ENCODE data around the gene EXOC6B.
A peak's percentile ranks its signal among the peaks of the same experiment; 100 is the strongest.
"Not testable (repeated sequence)": the region's sequence is repeated elsewhere in the genome, so short reads cannot be mapped to it uniquely, and the experiment has no call there.

Gene EXOC6B

GRCh38 chr2:72602711-72603110 is 223.1 kb downstream of the EXOC6B start:
- TF ChIP-seq TCF4 (CRISPR knock-in tag; IDR thresholded peaks at IDR 0.05; ENCODE audit: borderline replicate concordance) (no peak), ZNF8 (CRISPR knock-in tag; IDR thresholded peaks at IDR 0.05) (no peak), BACH2 (CRISPR knock-in tag; IDR thresholded peaks at IDR 0.05; ENCODE audit: borderline replicate concordance) (no peak), CREB5 (CRISPR knock-in tag; IDR thresholded peaks at IDR 0.05; ENCODE audit: low read depth) (no peak), RARB (CRISPR knock-in tag; IDR thresholded peaks at IDR 0.05) (no peak), ARNTL (CRISPR knock-in tag; IDR thresholded peaks at IDR 0.05; ENCODE audit: borderline replicate concordance, low read depth) (no peak), GLIS3 (CRISPR knock-in tag; IDR thresholded peaks at IDR 0.05) (no peak), PPARA (CRISPR knock-in tag; IDR thresholded peaks at IDR 0.05; ENCODE audit: borderline replicate concordance) (no peak), ZC3H10 (CRISPR knock-in tag; IDR thresholded peaks at IDR 0.05) (no peak), ESRRG (CRISPR knock-in tag; IDR thresholded peaks at IDR 0.05) (no peak), CSDC2 (CRISPR knock-in tag; IDR thresholded peaks at IDR 0.05) (no peak), SNAI2 (CRISPR knock-in tag; IDR thresholded peaks at IDR 0.05) (no peak)
- TF ChIP-seq, protein P1, sequence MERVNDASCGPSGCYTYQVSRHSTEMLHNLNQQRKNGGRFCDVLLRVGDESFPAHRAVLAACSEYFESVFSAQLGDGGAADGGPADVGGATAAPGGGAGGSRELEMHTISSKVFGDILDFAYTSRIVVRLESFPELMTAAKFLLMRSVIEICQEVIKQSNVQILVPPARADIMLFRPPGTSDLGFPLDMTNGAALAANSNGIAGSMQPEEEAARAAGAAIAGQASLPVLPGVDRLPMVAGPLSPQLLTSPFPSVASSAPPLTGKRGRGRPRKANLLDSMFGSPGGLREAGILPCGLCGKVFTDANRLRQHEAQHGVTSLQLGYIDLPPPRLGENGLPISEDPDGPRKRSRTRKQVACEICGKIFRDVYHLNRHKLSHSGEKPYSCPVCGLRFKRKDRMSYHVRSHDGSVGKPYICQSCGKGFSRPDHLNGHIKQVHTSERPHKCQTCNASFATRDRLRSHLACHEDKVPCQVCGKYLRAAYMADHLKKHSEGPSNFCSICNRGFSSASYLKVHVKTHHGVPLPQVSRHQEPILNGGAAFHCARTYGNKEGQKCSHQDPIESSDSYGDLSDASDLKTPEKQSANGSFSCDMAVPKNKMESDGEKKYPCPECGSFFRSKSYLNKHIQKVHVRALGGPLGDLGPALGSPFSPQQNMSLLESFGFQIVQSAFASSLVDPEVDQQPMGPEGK (CRISPR knock-in tag; IDR thresholded peaks at IDR 0.05; ENCODE audit: borderline replicate concordance), result no peak
- no peak for ATAC-seq

GRCh38 chr2:72602095-72602494 is 223.7 kb downstream of the EXOC6B start:
- ATAC-seq, result no peak
- TF ChIP-seq ZC3H10 (CRISPR knock-in tag; IDR thresholded peaks at IDR 0.05) (no peak), ARNTL (CRISPR knock-in tag; IDR thresholded peaks at IDR 0.05; ENCODE audit: borderline replicate concordance, low read depth) (no peak), SNAI2 (CRISPR knock-in tag; IDR thresholded peaks at IDR 0.05) (no peak), ZNF70 (CRISPR knock-in tag; IDR thresholded peaks at IDR 0.05) (no peak), ZFP30 (CRISPR knock-in tag; IDR thresholded peaks at IDR 0.05) (no peak), ISL1 (CRISPR knock-in tag; IDR thresholded peaks at IDR 0.05) (peak; percentile 95)

DNA sequence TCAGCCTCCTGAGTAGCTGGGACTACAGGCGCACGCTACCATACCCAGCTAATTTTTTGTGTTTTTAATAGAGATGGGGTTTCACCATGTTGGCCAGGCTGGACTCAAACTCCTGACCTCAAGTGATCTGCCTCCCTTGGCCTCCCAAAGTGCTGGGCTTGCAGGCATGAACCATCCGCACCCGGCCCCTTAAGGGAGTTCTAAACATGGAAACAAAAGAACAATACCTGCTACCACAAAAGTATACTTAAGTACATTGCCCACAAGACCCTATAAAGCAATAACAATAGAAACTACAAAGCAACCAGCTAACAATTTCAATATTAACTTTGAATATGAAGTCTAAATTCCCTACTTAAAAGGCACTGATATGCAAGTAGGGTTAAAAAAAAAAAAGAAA is 242.0 kb downstream of the EXOC6B start:
- not testable (repeated sequence) for ATAC-seq

GRCh38 chr2:72583376-72583775 is 242.5 kb downstream of the EXOC6B start:
- TF ChIP-seq, protein P1 (CRISPR knock-in tag; IDR thresholded peaks at IDR 0.05; ENCODE audit: borderline replicate concordance), result no peak
- ATAC-seq, result no peak

DNA sequence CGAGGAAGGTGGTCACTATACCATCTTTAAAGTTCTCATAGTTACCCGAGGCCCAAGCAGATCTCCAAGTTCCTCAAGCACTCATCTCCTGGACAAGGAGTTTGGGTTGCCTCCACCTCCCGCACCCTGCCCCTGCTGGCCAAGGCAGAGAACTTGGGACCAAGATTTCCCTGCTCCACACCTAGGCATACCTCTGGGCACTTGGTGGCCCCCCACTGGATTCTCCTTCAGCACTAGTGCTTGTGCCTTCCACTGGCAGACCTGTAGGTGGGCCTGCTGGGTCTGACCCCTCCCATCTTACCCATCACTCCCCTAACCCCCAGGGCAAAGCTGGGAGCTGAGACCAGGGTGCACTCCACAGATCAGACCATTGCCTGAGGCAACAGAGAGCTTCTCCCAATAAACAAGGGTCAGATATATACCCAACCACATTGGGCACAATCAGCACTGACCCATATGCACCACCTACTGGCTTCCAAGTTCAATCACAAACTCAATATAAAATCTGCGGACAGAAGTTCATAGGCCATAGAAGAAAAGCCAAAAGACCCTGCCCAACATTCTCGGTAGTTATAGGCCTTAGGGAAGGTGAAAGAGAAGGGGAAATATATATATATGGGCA is 244.2 kb downstream of the EXOC6B start:
- ATAC-seq, result no peak
- no peak for TF ChIP-seq GLIS3 (CRISPR knock-in tag; IDR thresholded peaks at IDR 0.05)
- TF ChIP-seq BACH2 (CRISPR knock-in tag; IDR thresholded peaks at IDR 0.05; ENCODE audit: borderline replicate concordance), result no peak
- no peak for TF ChIP-seq ZFP3 (CRISPR knock-in tag; IDR thresholded peaks at IDR 0.05)
- TF ChIP-seq, protein P1 (CRISPR knock-in tag; IDR thresholded peaks at IDR 0.05; ENCODE audit: borderline replicate concordance), result no peak
- no peak for TF ChIP-seq ZNF565 (CRISPR knock-in tag; conservative IDR thresholded peaks at IDR 0.05; ENCODE audit: low read depth)
- no peak for TF ChIP-seq RARB (CRISPR knock-in tag; IDR thresholded peaks at IDR 0.05)
- no peak for TF ChIP-seq OSR1 (CRISPR knock-in tag; IDR thresholded peaks at IDR 0.05)
- TF ChIP-seq ESRRG (CRISPR knock-in tag; IDR thresholded peaks at IDR 0.05), result no peak
- TF ChIP-seq ISL1 (CRISPR knock-in tag; IDR thresholded peaks at IDR 0.05), result no peak
- no peak for TF ChIP-seq CSDC2 (CRISPR knock-in tag; IDR thresholded peaks at IDR 0.05)
- no peak for TF ChIP-seq SNAI2 (CRISPR knock-in tag; IDR thresholded peaks at IDR 0.05)
- TF ChIP-seq, protein P2, sequence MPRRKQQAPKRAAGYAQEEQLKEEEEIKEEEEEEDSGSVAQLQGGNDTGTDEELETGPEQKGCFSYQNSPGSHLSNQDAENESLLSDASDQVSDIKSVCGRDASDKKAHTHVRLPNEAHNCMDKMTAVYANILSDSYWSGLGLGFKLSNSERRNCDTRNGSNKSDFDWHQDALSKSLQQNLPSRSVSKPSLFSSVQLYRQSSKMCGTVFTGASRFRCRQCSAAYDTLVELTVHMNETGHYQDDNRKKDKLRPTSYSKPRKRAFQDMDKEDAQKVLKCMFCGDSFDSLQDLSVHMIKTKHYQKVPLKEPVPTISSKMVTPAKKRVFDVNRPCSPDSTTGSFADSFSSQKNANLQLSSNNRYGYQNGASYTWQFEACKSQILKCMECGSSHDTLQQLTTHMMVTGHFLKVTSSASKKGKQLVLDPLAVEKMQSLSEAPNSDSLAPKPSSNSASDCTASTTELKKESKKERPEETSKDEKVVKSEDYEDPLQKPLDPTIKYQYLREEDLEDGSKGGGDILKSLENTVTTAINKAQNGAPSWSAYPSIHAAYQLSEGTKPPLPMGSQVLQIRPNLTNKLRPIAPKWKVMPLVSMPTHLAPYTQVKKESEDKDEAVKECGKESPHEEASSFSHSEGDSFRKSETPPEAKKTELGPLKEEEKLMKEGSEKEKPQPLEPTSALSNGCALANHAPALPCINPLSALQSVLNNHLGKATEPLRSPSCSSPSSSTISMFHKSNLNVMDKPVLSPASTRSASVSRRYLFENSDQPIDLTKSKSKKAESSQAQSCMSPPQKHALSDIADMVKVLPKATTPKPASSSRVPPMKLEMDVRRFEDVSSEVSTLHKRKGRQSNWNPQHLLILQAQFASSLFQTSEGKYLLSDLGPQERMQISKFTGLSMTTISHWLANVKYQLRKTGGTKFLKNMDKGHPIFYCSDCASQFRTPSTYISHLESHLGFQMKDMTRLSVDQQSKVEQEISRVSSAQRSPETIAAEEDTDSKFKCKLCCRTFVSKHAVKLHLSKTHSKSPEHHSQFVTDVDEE (CRISPR knock-in tag; IDR thresholded peaks at IDR 0.05), result no peak
- TF ChIP-seq TOX (CRISPR knock-in tag; IDR thresholded peaks at IDR 0.05; ENCODE audit: borderline replicate concordance), result no peak
- no peak for TF ChIP-seq ZC3H10 (CRISPR knock-in tag; IDR thresholded peaks at IDR 0.05)
- no peak for TF ChIP-seq TCF4 (CRISPR knock-in tag; IDR thresholded peaks at IDR 0.05; ENCODE audit: borderline replicate concordance)
- TF ChIP-seq ZNF70 (CRISPR knock-in tag; IDR thresholded peaks at IDR 0.05), result no peak
- no peak for TF ChIP-seq POU6F1 (CRISPR knock-in tag; IDR thresholded peaks at IDR 0.05; ENCODE audit: borderline replicate concordance, low read depth)
- TF ChIP-seq ARNTL (CRISPR knock-in tag; IDR thresholded peaks at IDR 0.05; ENCODE audit: borderline replicate concordance, low read depth), result no peak

Data from SK-N-SH treated with all-trans-retinoic acid at 6 μM for 48 hours (cell line).